ENCODE measurements around the gene SSBP2. TPM values are rescaled to one million over a fixed set of nuclear protein-coding genes. Genes with fewer than 3 reads are reported as not detected.

Gene SSBP2
- total and polyA plus RNA-seq, 2 of the 8 experiments (the other 6 are each of a cell fraction or from before 2014, with no cell fraction given): 21.5 to 36.2 TPM

DNA sequence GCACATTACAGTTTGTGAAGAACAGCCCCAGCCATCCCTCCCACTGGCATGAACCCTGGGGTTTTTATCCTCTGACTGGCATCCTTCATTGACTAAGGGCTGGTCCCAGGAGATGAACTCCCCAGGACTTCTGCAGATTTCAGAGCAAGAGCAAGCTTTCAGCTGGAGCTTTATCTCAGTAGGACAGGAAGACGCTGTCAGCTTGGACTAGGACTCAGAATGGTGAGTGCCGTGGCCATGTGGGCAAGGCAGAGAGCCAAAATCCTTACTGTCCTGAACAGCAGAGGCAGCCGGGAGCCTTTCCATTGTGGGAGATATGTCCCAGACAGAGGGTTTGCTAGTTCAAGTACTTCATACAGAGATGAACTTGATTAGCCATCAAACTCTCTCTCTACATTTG is 353.7 kb downstream of the SSBP2 start (continued):
- TF ChIP-seq EP300 (IDR thresholded peaks at IDR 0.05; ENCODE audit: borderline replicate concordance in 1 of 2, low read depth in 2 of 2, low read length in 2 of 2) (no peak), USF2 (IDR thresholded peaks at IDR 0.05; ENCODE audit: low read length) (no peak), JUN (IDR thresholded peaks at IDR 0.05; ENCODE audit: low read depth, low read length) (no peak), MAFK (IDR thresholded peaks at IDR 0.05; ENCODE audit: low read depth, low read length) (no peak), TAF7 (optimal IDR thresholded peaks at IDR 0.05; ENCODE audit: borderline replicate concordance, low read depth, low read length) (no peak), SP2 (IDR thresholded peaks at IDR 0.05; ENCODE audit: low read length) (no peak), RXRA (IDR thresholded peaks at IDR 0.05; ENCODE audit: insufficient read depth, low read depth, low read length) (no peak), CBX5 (IDR thresholded peaks at IDR 0.05; ENCODE audit: low read depth, low read length) (no peak), CHD1 (IDR thresholded peaks at IDR 0.05; ENCODE audit: low read depth, low read length) (no peak)
